Measurements from ENCODE around the gene FRS2. TPM values are rescaled to one million over a fixed set of nuclear protein-coding genes. Genes with fewer than 3 reads are reported as not detected.

The FRS2 gene
- total and polyA plus RNA-seq, 9 of the 15 experiments (the other 6 are each of a cell fraction or from before 2014, with no cell fraction given) = 1.0 to 9.1 (median 6.0) TPM

DNA sequence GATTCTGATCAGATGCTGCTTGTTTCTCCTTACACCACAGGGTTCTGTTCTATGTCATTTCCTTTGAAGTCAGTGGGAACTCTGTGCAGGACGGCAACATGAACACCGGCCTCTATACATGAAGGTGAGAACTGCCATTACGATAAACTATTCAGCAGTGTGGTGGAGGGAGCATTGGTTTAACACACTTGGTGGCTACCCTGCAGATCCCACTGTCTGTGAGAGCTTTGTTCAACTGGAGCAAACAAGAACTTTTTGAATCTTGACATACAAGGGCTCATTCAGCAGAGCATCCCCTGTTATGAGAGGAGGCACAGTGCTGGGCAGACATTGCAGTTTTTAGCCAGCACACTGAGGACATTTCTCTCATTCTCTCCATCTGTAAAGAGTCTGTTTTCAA lies 10.7 kb upstream of the FRS2 start:
- Histone ChIP-seq H3K27ac (ENCODE audit: extremely low read depth, low read depth, low read length) (no peak overlapping the region), H3K9me3 (replicated peaks; ENCODE audit: control insufficient read depth, insufficient read depth, low read depth, low read length) (no peaks in the 10 kb centered on the region), H2AFZ (ENCODE audit: low read depth, low read length) (peak overlapping the region; percentile 60; the same call in 1 of the 2 replicates), H3K4me1 (replicated peaks in 1 of 2; ENCODE audit: control insufficient read depth in 2 of 2, insufficient read depth in 2 of 2, low read length in 2 of 2) (no peaks in the 10 kb centered on the region), H3K4me3 (no peak overlapping the region), H3K36me3 (ENCODE audit: control insufficient read depth, insufficient read depth, low read length) (no peaks in the 10 kb centered on the region), H3K79me2 (ENCODE audit: control insufficient read depth, insufficient read depth, low read length) (no peaks in the 10 kb centered on the region), H4K20me1 (replicated peaks; ENCODE audit: control insufficient read depth, insufficient read depth, low read length) (no peaks in the 10 kb centered on the region), H3K9me1 (ENCODE audit: control insufficient read depth, insufficient read depth, low read length) (no peaks in the 10 kb centered on the region), H3K27me3 (ENCODE audit: control insufficient read depth in 2 of 2, insufficient read depth in 2 of 2, low read length in 2 of 2) (no peaks in the 10 kb centered on the region), H3K4me2 (ENCODE audit: insufficient read depth, low read length) (no peak overlapping the region), H3K9ac (ENCODE audit: insufficient read depth in 1 of 2, low read depth in 2 of 2, low read length in 2 of 2) (no peak overlapping the region)
- CTCF ChIA-PET (ENCODE audit: low intra/inter-chr PET ratio) = no interaction called here
- BruUV-seq (replicated peaks) = no TSS peak
- in situ Hi-C loops (cut with MboI) = no loop called here
- FAIRE-seq = no peak
- POLR2A ChIA-PET = interaction anchor here (0.6 kb wide), 1 partner anchor 11 kb away, joined by 3 read pairs; no protein-coding TSS in a partner anchor
- WGBS (ENCODE audit: insufficient coverage, low coverage, missing lambda C conversion rate) = 35% methylated on average over 3 of the region's 3 CpGs
- ATAC-seq = peak; percentile 54; the same call in 2 of the 3 replicates
- DNase-seq (ENCODE audit: extremely low read depth in 1 of 4, low spot score in 3 of 4) = no peak
- TF ChIP-seq HMGN3 (IDR thresholded peaks at IDR 0.05; ENCODE audit: borderline replicate concordance, extremely low read depth, insufficient read length, low read depth, low read length) = no peak
- no peak for TF ChIP-seq MTA1 (IDR thresholded peaks at IDR 0.05; ENCODE audit: borderline replicate concordance)
- TF ChIP-seq TCF7 (IDR thresholded peaks at IDR 0.05; ENCODE audit: borderline replicate concordance) = no peak
- intact Hi-C loops (cut with micrococcal nuclease) = no loop called here

DNA sequence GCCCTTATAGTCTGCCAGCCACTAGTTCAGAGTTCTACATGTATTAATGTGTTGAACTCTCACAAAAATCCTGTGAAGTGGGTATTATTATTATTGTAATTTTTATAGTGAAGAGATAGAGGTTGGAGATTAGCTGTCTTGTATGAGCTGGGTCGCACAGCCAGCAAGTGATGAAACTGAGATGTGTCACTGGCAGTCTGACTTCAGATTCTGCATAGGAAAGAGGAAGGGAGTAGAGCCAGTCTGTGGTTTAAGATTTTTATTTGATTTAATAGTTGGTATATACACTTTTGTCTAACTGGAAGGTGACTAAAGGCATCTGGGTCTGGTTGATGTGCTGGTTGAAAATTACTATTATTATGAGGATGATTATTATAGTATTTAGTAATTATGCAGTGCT lies 5.8 kb upstream of the FRS2 start:
- Histone ChIP-seq H3K9ac (ENCODE audit: insufficient read depth in 1 of 2, low read depth in 2 of 2, low read length in 2 of 2) (no peak overlapping the region), H3K9me1 (ENCODE audit: control insufficient read depth, insufficient read depth, low read length) (no peaks in the 10 kb centered on the region), H3K4me3 (no peak overlapping the region), H3K79me2 (ENCODE audit: control insufficient read depth, insufficient read depth, low read length) (no peaks in the 10 kb centered on the region), H3K4me1 (replicated peaks in 1 of 2; ENCODE audit: control insufficient read depth in 2 of 2, insufficient read depth in 2 of 2, low read length in 2 of 2) (no peaks in the 10 kb centered on the region), H3K9me3 (replicated peaks; ENCODE audit: control insufficient read depth, insufficient read depth, low read depth, low read length) (no peaks in the 10 kb centered on the region), H4K20me1 (replicated peaks; ENCODE audit: control insufficient read depth, insufficient read depth, low read length) (no peaks in the 10 kb centered on the region), H3K36me3 (ENCODE audit: control insufficient read depth, insufficient read depth, low read length) (no peaks in the 10 kb centered on the region), H3K27ac (ENCODE audit: extremely low read depth, low read depth, low read length) (no peak overlapping the region), H3K4me2 (ENCODE audit: insufficient read depth, low read length) (no peak overlapping the region), H2AFZ (ENCODE audit: low read depth, low read length) (no peak overlapping the region), H3K27me3 (ENCODE audit: control insufficient read depth in 2 of 2, insufficient read depth in 2 of 2, low read length in 2 of 2) (no peaks in the 10 kb centered on the region)
- 29% methylated on average over 1 of the region's 1 CpG for WGBS (ENCODE audit: insufficient coverage, low coverage, missing lambda C conversion rate)
- in situ Hi-C loops (cut with MboI) (no loop called here), intact Hi-C loops (cut with micrococcal nuclease) (loop anchor here (5.0 kb wide), 1 partner anchor 47 kb away; no protein-coding TSS in a partner anchor)
- ATAC-seq (no peak), FAIRE-seq (no peak), DNase-seq (ENCODE audit: extremely low read depth in 1 of 4, low spot score in 3 of 4) (no peak)
- POLR2A ChIA-PET = no interaction called here
- CTCF ChIA-PET (ENCODE audit: low intra/inter-chr PET ratio) = no interaction called here
- BruUV-seq (replicated peaks) = no TSS peak
- TF ChIP-seq RAD51 (IDR thresholded peaks at IDR 0.05; ENCODE audit: borderline replicate concordance, low read depth) = no peak
- TF ChIP-seq RBBP5 (IDR thresholded peaks at IDR 0.05; ENCODE audit: borderline replicate concordance, insufficient read depth, low read length, poor library complexity, severe bottlenecking) = no peak
- TF ChIP-seq, protein P1, sequence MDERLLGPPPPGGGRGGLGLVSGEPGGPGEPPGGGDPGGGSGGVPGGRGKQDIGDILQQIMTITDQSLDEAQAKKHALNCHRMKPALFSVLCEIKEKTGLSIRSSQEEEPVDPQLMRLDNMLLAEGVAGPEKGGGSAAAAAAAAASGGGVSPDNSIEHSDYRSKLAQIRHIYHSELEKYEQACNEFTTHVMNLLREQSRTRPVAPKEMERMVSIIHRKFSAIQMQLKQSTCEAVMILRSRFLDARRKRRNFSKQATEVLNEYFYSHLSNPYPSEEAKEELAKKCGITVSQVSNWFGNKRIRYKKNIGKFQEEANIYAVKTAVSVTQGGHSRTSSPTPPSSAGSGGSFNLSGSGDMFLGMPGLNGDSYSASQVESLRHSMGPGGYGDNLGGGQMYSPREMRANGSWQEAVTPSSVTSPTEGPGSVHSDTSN (CRISPR knock-in tag; IDR thresholded peaks at IDR 0.05; ENCODE audit: low read depth) = no peak
- TF ChIP-seq, protein P1 (tag; conservative IDR thresholded peaks at IDR 0.05; ENCODE audit: low read depth) = no peak
- no peak for TF ChIP-seq ZNF695 (CRISPR knock-in tag; IDR thresholded peaks at IDR 0.05)
- TF ChIP-seq BACH1 (tag; IDR thresholded peaks at IDR 0.05) = no peak
- TF ChIP-seq CREBBP (IDR thresholded peaks at IDR 0.05; ENCODE audit: low read depth, low read length) = no peak
- no peak for TF ChIP-seq SMARCC2 (IDR thresholded peaks at IDR 0.05; ENCODE audit: low read depth)
- TF ChIP-seq ELF1 (tag; IDR thresholded peaks at IDR 0.05) = no peak
- no peak for TF ChIP-seq TEAD1 (CRISPR knock-in tag; IDR thresholded peaks at IDR 0.05)
- no peak for TF ChIP-seq SETDB1 (IDR thresholded peaks at IDR 0.05; ENCODE audit: low read length)
- TF ChIP-seq SPI1 (IDR thresholded peaks at IDR 0.05; ENCODE audit: borderline replicate concordance, low read depth, low read length) = no peak
- TF ChIP-seq SUPT5H (IDR thresholded peaks at IDR 0.05) = no peak

All from K562 (cell line).